Neural cell (in vitro differentiated cells): Measurements from ENCODE around the gene GP2. TPM values are rescaled to one million over a fixed set of nuclear protein-coding genes. Genes with fewer than 3 reads are reported as not detected.

Source experiments
- H2AFZ ChIP-seq: fragments of 200-600, 300-800 bp; sonication (generic), shearing (Covaris generic); 2 replicates; pipeline ENCODE4 v1.6.0; 2014; ENCODE audit warnings: low read depth, mild to moderate bottlenecking, antibody characterized with exemption, low read length, moderate library complexity
- H3F3A ChIP-seq: fragments of 200-600 bp; shearing (Covaris generic); 2 replicates; pipeline ENCODE4 v1.6.1; 2016; ENCODE audit warnings: mild to moderate bottlenecking, moderate library complexity, mixed read lengths, antibody characterized with exemption, low read length; ENCODE audit not compliant: insufficient read depth, poor library complexity, severe bottlenecking
- H3K27ac ChIP-seq: fragments of 200-600, 300-800 bp; sonication (generic), shearing (Covaris generic); 2 replicates; pipeline ENCODE4 v1.5.1; 2014; ENCODE audit warnings: mild to moderate bottlenecking, low read length, moderate library complexity
- H3K27me3 ChIP-seq: fragments of 300-800, 200-600 bp; sonication (generic), shearing (Covaris generic); 2 replicates; pipeline ENCODE4 v1.6.0; 2014; ENCODE audit warnings: mild to moderate bottlenecking, low read depth, low read length, moderate library complexity; ENCODE audit not compliant: insufficient read depth
- H3K36me3 ChIP-seq: fragments of 300-800, 200-600 bp; sonication (generic), shearing (Covaris generic); 2 replicates; pipeline ENCODE4 v1.5.1; 2014; ENCODE audit warnings: mild to moderate bottlenecking, antibody characterized with exemption, low read length, moderate library complexity; ENCODE audit not compliant: insufficient read depth
- H3K4me2 ChIP-seq: fragments of 300-800, 200-600 bp; sonication (generic), shearing (Covaris generic); 2 replicates; pipeline ENCODE4 v1.6.0; 2014; ENCODE audit warnings: mild to moderate bottlenecking, low read length
- H3K4me3 ChIP-seq: fragments of 300-800, 200-600 bp; sonication (generic), shearing (Covaris generic); 2 replicates; pipeline ENCODE4 v1.5.1; 2014; ENCODE audit warnings: mild to moderate bottlenecking, low read length, moderate library complexity
- H3K79me2 ChIP-seq: fragments of 200-600 bp; shearing (Covaris generic); replicated peaks from 2 replicates; pipeline ENCODE4 v1.6.0; 2014; ENCODE audit warnings: mild to moderate bottlenecking, low read length, moderate library complexity; ENCODE audit not compliant: insufficient read depth
- H3K9ac ChIP-seq: fragments of 300-800, 200-600 bp; sonication (generic), shearing (Covaris generic); 2 replicates; pipeline ENCODE4 v1.6.1; 2016; ENCODE audit warnings: mild to moderate bottlenecking, low read length, mixed read lengths
- H3K9me2 ChIP-seq: fragments of 200-600 bp; shearing (Covaris generic); 2 replicates; pipeline ENCODE4 v1.6.1; 2016; ENCODE audit warnings: mild to moderate bottlenecking, low read length, mixed read lengths; ENCODE audit not compliant: insufficient read depth
- H3K9me3 ChIP-seq: fragments of 200-600, 300-800 bp; sonication (generic), shearing (Covaris generic); 2 replicates; pipeline ENCODE4 v1.6.1; 2016; ENCODE audit warnings: mild to moderate bottlenecking, mixed run types, low read length, moderate library complexity, mixed read lengths
- H4K20me1 ChIP-seq: fragments of 200-600 bp; shearing (Covaris generic); 2 replicates; pipeline ENCODE4 v1.6.1; 2016; ENCODE audit warnings: mild to moderate bottlenecking, mixed run types; ENCODE audit not compliant: insufficient read depth
- CTCF ChIP-seq: fragments of 450-650 bp; IDR thresholded peaks from 2 replicates; pipeline ENCODE4 v1.5.1; 2014; ENCODE audit warnings: antibody characterized with exemption, mild to moderate bottlenecking, moderate library complexity; ENCODE audit not compliant: poor library complexity, severe bottlenecking
- EP300 ChIP-seq: fragments of 450-650 bp; conservative IDR thresholded peaks from 2 replicates; pipeline ENCODE4 v1.6.1; 2014; ENCODE audit warnings: antibody characterized with exemption, mild to moderate bottlenecking, moderate library complexity; ENCODE audit not compliant: poor library complexity, severe bottlenecking
- EZH2 ChIP-seq: fragments of 200-600, 300-800 bp; shearing (Covaris generic), sonication (generic); IDR thresholded peaks from 2 replicates; pipeline ENCODE4 v1.6.1; 2014; ENCODE audit warnings: antibody characterized with exemption, low read length, borderline replicate concordance, mild to moderate bottlenecking; ENCODE audit not compliant: insufficient read depth, poor library complexity, severe bottlenecking
- MXI1 ChIP-seq: fragments of 450-650 bp; conservative IDR thresholded peaks from 2 replicates; pipeline ENCODE4 v1.6.1; 2014; ENCODE audit warnings: antibody characterized with exemption, mild to moderate bottlenecking; ENCODE audit not compliant: poor library complexity, severe bottlenecking
- POLR2AphosphoS5 ChIP-seq: IDR thresholded peaks from 2 replicates; pipeline ENCODE4 v1.6.1; 2012
- RAD21 ChIP-seq: fragments of 450-650 bp; conservative IDR thresholded peaks from 2 replicates; pipeline ENCODE4 v1.6.1; 2014; ENCODE audit warnings: antibody characterized with exemption, mild to moderate bottlenecking, moderate library complexity
- REST ChIP-seq: IDR thresholded peaks from 2 replicates; pipeline ENCODE4 v1.6.1; 2012; ENCODE audit warnings: borderline replicate concordance
- SMC3 ChIP-seq: fragments of 450-650 bp; conservative IDR thresholded peaks from 2 replicates; pipeline ENCODE4 v1.6.1; 2014; ENCODE audit warnings: antibody characterized with exemption, mild to moderate bottlenecking, moderate library complexity; ENCODE audit not compliant: poor library complexity
- TAF1 ChIP-seq: IDR thresholded peaks from 2 replicates; pipeline ENCODE4 v1.6.1; 2012; ENCODE audit warnings: low read depth
- polyA plus RNA-seq: library from polyadenylated mRNA; depleted of rRNA; stranded (reverse); fragments of >200 nt; gene quantifications from 2 replicates; pipeline ENCODE4 v1.2.3, GENCODE V29; 2014

Gene GP2
- polyA plus RNA-seq, 1 donor from 2014 or later: not detected

DNA sequence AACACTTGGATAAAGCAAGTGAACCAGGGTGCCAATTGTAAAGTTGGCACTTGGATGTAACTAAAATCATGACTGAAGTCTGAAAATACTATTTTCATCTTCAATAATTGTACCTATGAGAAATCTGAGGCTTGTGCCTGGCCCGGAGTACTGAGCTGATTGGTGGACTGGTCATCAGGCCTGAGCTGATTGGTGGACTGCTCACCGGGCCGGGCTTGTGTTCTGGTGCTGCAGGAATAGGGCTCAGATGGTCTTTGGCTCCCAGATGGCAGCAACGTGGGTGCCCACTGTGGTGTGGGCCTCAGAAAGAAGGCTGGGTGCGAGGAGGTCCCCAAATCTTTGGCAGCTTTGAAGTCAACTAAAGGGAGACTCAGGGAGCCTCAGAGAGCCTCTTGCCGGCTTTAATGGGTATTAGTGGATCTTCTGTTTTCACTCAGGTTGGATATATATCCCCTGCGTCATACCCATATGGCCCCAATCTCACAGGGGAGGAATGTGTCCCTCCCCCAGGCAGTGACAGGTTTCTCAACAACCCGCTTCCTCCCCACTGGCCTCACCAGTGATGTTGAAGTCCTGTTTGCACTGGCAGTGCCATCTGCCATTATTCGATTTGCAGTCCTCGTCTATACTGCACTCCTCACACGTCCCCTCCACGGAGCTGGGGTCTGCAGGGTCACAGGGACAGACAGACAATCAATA, 20.5 kb upstream of the GP2 start:
- TF ChIP-seq CTCF (no peak), SMC3 (no peak), MXI1 (no peak), TAF1 (no peak), EZH2 (no peak), RAD21 (no peak), EP300 (no peak), REST (no peak), POLR2AphosphoS5 (no peak)
- Histone ChIP-seq H4K20me1 (no peaks in the 10 kb centered on the region), H3K9me3 (no peaks in the 10 kb centered on the region), H3K4me2 (no peak overlapping the region), H3K27ac (no peak overlapping the region), H3F3A (no peaks in the 10 kb centered on the region), H2AFZ (no peak overlapping the region), H3K9ac (no peak overlapping the region), H3K9me2 (no peaks in the 10 kb centered on the region), H3K27me3 (no peaks in the 10 kb centered on the region), H3K36me3 (no peaks in the 10 kb centered on the region), H3K79me2 (no peaks in the 10 kb centered on the region), H3K4me3 (no peak overlapping the region)

GRCh38 chr16:20344611-20345010, 17.3 kb upstream of the GP2 start:
- Histone ChIP-seq H3K79me2 (no peaks in the 10 kb centered on the region), H3K9me3 (no peaks in the 10 kb centered on the region), H3K4me2 (no peak overlapping the region), H3K27ac (no peak overlapping the region), H2AFZ (no peak overlapping the region), H3K36me3 (no peaks in the 10 kb centered on the region), H3K27me3 (no peaks in the 10 kb centered on the region), H4K20me1 (no peaks in the 10 kb centered on the region), H3K4me3 (no peak overlapping the region), H3K9me2 (no peaks in the 10 kb centered on the region), H3F3A (no peaks in the 10 kb centered on the region), H3K9ac (no peak overlapping the region)
- no peak for TF ChIP-seq SMC3
- no peak for TF ChIP-seq RAD21
- no peak for TF ChIP-seq CTCF
- no peak for TF ChIP-seq EP300
- TF ChIP-seq EZH2: no peak
- TF ChIP-seq MXI1: no peak
- TF ChIP-seq REST: no peak
